Esophagus squamous epithelium (tissue), 4 donors: ENCODE results near the gene CTSW.

Experiments
- POLR2A ChIP-seq, 4 donors: fragments of 450-650 bp; IDR thresholded peaks; one replicate each; pipeline ENCODE4 v1.6.1; 2017; ENCODE audit warnings: antibody characterized with exemption in 4 of 4, mild to moderate bottlenecking in 4 of 4, moderate library complexity in 3 of 4
- TF ChIP-seq, protein P1 (sequence below), 6 experiments: fragments of 450-650 bp in 4 of 6; fragments of 200-600 bp in 2 of 6; sonication (generic) in 2 of 6; IDR thresholded peaks; one replicate each; pipeline ENCODE4 v1.5.1; 2016 to 2019; ENCODE audit warnings: antibody characterized with exemption in 6 of 6, mild to moderate bottlenecking in 4 of 6, moderate library complexity in 4 of 6

DNA sequence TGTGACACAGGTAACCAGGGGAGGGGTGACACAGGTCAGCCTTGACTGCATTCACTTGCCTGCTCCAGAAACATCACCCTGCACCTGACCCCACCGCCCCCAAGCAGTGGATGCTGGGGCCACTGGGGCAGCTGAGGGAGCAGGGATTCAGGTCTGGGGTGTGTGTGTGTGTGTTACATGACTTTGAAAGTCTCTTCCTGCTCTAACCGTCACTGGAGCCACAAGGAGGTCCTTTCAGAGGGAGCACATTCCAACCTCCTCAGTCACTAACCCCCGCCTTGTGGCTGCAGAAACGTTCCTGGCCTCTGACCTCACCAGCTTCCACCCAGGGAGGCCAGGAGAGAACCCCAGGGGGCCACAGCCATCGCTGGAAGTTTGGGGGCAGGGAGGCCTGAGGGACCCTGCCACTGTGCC lies 23.4 kb downstream of the CTSW start:
- TF ChIP-seq, protein P1, sequence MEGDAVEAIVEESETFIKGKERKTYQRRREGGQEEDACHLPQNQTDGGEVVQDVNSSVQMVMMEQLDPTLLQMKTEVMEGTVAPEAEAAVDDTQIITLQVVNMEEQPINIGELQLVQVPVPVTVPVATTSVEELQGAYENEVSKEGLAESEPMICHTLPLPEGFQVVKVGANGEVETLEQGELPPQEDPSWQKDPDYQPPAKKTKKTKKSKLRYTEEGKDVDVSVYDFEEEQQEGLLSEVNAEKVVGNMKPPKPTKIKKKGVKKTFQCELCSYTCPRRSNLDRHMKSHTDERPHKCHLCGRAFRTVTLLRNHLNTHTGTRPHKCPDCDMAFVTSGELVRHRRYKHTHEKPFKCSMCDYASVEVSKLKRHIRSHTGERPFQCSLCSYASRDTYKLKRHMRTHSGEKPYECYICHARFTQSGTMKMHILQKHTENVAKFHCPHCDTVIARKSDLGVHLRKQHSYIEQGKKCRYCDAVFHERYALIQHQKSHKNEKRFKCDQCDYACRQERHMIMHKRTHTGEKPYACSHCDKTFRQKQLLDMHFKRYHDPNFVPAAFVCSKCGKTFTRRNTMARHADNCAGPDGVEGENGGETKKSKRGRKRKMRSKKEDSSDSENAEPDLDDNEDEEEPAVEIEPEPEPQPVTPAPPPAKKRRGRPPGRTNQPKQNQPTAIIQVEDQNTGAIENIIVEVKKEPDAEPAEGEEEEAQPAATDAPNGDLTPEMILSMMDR (IDR thresholded peaks at IDR 0.05), result no peak
- no peak for TF ChIP-seq POLR2A (IDR thresholded peaks at IDR 0.05)
